ENCODE data around the gene GFY.

Gene GFY

DNA sequence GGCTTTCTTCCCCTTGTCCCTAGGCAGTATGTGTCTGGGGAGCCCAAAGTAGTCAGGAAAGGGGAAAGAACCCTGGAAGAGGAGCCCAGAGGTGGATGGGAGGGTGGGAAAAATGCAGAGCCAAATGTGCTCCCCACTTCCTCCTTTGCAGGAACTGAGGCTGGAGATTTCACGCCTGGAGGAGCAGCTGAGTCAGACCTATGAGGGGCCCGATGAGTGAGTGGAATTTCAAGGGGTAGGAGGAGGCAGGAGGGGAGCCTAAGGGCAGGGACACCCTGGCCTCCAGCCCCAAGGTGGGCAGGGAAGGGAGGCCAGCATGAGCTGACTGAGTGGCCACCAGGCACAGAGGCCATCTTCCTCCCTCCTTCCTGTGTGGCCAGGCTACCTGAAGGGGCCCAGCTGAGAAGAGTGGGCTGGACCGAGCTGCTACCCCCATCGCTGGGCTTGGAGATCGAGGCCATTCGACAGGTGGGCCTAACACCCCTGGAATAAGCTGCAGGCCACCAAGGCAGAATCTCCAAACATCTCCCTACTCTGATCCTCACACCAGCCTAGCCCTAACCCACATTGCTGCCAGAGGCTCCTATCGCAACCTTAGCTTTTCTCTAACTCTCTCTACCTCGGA, 16.3 kb upstream of the GFY start:
- no peak for DNase-seq (ENCODE audit: low read depth in 2 of 2)

DNA sequence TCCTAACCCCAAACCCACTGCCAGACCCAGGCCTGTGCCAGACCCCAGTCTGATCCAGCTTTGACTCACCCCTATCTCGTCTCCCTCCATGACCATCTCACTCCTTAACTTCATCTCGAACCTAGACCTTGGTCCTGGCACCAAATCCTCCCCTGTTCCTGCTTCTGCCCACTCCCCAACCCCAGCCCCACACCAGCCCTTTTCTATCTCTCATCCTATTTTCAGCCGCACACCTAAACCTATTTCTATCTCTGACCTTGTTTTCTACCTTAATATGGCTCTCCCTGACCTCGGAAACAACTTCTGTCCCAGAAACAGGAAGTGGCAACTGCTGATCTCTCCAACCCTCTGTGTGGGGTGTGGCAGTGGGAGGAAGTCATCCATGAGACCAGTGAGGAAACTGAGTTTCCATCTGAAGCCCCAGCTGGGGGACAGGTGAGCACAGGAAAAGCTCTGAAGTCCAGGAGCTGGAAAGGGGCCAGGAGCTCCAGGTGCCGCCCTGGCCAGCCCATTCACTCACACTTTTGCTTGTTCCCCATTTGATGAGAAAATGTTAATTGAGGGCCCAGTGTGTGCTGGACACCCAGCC, 15.7 kb upstream of the GFY start:
- no peak for DNase-seq (ENCODE audit: low read depth in 2 of 2)

DNA sequence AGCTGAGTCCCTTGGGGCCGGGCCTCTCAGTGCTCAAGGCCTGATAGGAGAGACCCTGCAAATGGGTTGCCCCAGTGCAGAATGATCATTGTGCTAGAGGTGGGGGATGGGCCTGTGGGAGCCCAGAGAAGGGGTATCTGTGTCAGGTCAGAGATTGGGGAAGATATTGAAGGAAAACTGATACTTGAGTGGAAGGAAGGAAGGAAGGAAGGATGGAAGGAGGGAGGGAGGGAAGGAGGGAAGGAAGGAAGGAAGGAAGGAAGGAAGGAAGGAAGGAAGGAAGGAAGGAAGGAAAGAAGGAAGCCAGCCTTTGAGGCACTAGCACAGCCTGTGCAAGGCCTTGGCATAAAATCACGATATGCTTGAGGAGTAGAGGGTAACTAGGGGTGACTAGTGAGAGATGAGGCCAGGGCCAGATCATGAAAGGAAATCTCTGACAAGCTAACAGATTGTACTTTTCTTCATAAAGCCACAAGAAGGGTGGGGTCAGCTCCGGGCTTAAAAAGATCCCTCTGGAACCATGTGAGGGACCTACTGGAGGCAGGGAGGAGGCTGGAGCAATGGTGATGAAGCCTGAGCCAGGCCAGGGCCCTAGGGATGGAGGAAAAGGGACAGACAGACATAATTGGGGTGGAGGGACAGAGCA, 13.4 kb upstream of the GFY start:
- DNase-seq (ENCODE audit: low read depth in 2 of 2): no peak

DNA sequence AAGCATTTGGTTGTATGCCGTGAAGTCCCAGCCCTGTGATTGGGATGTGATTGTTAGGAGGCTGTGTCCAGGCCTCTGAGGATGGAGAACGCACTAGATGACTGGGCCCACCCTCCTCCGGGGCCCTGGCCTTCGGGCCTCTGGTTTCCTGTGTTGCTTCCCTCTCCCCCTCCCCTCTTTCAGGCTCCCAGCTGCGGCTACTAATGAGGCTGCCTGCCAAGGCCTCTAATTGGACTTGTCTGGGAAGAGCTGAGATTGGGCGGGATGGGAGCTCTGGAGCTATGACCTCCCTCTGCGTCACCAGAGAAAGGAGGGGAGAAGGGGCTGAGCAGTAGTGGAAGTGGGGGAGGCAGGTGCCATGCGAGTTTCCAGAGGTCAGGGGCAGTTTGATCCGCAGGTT, 11.8 kb upstream of the GFY start:
- no peak for DNase-seq (ENCODE audit: low read depth in 2 of 2)

DNA sequence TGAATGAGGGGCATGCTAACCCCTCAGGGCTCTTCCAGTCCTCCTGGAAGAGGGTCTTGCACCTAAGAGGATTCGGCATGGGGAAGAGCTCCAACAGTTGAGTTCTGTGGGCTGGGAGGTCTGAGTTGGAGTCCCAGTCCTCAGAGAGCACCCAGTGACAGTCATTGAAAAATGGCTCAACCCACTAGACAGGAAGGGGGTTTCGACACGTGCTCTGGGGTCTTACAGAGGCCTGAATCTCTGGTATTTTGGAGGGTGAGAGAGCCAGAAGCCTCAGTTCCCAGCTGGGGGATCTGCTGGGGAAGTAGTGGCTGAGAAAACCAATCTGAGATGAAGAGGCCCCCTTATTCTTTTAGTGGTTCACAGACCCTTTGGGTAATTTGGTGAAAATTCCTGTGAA, 10.9 kb upstream of the GFY start:
- no peak for DNase-seq (ENCODE audit: low read depth in 2 of 2)

DNA sequence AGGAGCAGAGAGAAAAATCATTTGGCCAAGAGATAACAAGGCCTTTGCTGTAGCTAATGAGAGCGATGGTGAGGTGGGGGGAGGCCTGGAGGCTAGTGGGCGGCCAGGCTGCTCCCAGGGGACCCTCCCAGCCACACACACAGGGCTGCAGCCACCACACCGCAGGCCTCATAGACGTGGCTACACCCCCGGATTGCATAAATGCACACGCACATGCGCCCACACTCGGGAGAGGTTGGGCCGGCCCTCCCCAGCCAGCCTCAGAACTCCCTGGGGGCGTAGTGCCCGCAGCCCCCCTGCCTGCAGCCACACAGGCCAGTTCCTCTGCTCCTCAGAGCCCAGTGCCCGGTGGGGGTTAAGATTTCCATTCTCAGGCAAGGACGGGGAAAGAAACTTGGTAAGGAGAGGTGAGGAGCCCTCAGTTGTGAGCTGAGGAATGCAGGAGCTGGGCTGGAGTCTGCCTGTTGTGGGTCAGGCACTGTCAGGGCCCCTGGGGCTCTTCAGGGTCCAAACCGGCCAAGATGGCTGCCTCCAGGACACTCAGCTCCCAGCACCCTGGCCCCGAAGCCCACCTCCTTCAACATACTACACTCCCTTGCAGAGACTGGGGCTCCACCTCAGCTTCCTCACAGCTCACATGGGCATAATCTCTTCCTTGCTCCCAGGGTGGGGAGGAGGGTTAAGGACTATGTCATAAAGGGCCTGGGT, 9.9 kb upstream of the GFY start:
- DNase-seq (ENCODE audit: low read depth in 2 of 2): no peak

DNA sequence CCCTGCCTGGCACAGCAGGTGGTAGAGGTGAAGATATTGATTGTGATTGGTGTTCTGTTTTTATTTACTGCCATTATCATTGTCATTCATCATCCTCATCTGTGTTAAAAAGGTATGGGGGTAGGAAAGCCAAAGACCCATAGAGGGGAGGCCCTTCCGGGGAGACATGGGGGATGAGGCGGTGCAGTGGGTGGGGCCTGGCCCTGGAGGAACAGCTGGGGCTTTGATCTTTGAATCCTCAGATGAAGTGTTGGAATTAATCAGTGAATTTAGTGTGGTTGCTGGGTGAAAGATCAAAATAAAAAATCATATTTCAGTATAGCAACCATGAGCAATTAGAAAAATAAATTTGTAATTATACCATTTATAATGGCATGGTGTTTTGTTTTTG, 9.4 kb upstream of the GFY start:
- no peak for DNase-seq (ENCODE audit: low read depth in 2 of 2)

DNA sequence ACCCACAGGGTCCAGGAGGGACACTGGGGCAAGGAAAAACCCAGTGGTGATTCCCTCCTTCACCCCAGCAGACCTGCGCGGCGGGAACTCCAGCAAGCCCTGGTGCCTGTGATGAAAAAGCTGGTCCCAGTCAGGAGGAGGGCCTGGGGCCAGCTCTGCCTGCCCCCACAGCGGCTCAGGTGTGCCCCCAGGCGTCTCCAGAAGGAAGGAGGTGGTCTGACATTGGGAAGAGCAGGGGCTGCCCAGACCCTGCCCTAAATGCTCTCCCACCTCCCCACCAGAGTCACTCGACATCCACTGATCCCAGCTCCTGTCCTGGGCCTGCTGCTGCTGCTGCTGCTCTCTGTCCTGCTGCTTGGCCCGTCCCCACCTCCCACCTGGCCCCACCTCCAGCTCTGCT, 8.1 kb upstream of the GFY start:
- DNase-seq (ENCODE audit: low read depth in 2 of 2): no peak

DNA sequence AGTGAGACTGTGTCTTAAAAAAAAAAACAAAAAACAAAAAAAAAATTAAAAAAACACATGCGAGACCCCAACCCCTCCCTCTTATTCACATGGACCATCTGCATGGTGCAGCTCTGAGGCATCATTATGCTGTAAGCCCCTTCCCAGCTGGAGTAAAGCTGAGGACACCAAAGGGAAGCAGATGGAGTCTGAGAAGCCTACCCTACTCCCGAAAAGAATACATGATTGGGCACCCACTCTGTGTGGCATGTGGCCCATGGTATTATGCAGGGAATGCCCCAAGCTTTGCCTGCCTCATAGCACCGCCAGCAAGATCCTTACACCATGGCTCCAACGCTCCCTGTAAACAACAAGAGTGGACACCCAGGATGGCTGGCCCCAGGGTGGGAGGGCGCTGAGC, 6.7 kb upstream of the GFY start:
- DNase-seq (ENCODE audit: low read depth in 2 of 2): no peak

DNA sequence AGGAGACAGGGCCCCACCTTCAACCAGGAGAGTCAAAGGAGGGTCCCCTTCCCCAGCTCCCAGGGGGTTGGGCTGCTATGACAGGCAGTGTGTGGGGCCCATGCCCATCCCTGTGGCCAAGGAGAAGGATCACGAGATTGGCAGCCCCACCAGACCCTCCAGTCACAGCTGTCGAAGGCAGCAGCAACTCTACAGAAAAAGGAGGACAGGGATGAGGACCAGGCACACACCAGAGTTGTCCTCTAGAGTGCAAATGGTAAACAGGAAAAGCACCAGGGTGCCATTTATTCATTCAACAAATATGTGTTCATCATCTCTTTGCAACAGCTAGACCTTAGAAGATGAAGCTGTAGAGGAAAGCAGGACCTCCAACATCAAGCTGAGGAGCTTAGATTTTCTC, 6.0 kb upstream of the GFY start:
- no peak for DNase-seq (ENCODE audit: low read depth in 2 of 2)

DNA sequence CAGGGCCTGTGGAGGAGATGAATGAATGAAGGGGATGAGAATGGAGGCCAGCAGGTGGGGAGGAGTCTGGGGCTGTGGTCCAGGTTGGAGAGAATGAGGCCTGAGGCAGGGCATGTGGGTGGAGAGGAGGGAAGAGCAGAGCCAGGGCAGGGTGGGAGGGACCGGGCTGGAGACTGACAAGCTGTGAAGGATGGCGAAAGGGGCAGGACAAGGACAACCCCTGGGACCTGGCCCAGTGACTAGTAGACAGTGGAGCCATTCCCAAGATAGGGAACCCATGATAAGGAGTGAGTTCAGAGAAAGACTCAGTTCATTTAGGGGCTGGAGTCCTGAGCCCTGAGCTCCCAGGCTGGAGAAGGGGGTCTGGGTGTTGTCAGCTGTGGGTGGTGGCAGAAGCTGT, 5.0 kb upstream of the GFY start:
- DNase-seq (ENCODE audit: low read depth in 2 of 2): no peak

DNA sequence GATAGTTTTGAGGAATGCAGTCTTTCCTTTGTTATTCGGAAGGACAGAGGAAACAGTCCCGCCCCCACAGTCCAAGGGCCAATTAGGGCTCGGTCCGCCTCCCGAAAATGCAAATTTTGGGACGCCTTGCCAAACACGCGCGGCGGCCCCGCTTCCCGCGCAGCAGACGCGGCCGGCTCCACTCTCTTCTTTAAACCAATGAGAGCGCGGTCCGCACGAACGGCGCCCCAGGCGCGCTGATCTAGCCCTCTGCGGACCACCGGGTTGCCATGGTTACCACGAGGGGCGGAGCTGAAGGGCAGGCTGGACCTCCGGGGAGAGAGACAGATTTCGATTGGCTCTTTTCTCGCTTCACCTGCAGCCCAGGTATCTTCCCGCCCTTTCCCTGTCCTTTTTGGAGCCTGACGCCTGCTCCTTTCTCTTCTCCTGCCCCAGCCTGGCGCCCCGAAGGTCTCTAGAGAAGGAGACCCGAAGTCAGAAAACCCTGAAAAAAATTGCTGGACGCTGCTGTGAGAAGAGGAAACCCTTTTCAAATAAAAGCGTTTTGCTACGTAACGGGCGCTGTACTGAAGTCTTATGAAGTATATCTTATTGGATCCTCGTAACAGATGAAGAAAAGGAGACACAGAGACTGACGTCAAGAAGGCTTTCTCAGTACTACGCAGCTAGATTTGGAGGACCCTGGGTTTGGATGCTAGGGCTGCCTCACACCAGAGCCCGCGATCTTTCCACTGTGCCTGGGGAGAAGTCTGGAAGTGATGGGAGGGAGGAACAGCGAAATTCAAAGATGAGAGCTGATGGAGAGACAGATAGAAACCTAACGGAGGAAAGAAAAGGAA, 3.9 kb upstream of the GFY start:
- no peak for DNase-seq (ENCODE audit: low read depth in 2 of 2)

DNA sequence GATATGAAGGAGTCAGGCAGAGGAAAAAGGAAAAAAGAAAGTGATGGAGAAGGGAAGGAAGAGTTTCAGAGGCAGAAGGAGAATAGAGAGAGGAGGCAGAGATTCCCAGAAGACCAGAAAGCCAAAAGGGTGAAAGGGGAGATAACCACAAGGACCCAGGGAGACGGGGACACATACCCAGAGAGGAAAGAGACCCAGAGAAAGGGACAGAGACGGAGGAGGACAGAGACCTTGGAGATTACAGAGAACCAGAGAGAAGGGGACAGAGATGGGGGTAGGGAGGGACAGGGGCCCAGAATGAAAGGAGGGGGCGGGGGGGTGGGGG, 3.3 kb upstream of the GFY start:
- DNase-seq (ENCODE audit: low read depth in 2 of 2): no peak

DNA sequence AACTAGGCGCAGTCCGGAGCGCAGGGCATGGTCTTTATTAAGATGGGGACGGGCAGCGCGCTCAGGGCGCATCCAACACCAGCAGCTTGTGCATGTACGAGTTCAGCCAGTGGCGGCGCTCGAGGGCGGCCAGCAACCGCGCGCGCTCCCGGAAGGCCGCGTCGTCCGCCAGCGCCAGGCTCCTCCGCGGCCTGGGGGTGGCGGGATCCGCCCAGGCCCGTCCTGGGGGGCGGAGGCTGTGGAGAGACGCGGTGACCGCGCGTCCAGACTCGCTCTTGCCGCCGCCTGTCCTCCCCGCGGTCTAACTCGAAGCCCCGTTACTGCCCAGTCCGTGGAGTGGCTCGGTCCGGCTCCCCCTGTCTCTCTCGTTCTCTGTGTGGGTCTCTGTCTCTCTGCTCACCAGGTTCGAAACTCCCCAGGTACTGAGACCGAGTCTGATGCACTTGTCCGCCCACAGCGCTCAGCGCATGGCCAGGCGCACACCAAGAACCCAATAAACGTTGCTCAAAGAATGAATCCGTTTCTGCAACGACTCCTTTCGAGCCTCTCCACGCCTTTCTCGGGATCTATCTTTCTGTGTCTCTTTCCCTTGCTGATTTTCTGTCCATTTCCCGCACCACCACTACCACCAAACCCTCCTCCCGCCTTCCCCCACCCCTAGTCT, 2.6 kb upstream of the GFY start:
- DNase-seq (ENCODE audit: low read depth in 2 of 2): no peak

DNA sequence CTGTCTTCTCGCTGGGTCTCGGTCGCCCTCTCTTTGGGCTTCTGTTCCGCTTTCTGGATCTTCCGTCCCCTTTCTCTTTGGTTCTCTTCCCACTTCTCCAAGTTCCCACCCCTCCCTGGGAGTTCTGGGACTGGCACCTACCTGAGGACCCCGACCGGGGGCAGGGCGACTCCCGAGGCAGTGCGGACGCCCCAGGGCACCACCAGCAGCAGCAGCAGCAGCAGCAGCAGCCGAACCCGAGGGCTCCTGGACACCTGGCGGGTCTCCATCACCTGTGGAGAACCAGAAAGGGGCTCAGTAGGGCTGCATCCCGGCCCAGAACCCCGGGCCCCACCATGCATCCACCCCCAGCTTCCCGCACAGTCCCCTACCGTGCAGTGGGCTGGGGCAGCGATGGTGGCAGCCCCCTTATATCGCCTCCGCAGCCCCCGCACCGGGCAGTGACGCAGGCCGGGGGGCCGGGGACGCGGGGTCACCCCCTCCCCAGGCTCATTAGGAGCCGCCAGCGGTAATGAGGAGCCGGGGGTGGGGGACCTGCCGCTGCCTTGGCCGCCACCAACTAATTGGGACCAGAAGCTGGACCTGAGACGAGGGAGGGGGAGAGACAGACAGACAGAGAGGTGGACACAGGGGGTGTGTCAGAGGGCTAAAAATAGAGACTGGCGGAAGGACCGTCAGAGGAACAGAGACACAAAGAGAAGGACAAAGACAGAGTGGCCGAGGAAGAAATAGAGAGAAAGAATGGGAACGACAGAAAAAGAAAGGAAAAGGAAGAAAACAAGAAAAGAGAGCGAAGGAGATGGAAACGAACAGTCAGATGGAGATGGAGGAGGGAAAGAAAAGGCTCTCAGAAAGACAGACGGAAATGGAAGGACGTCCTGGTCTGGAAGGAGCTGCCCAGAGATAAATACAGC, 1.9 kb upstream of the GFY start, which contains the start of gene PTH2:
Gene PTH2 (minus strand): TSS at position 371 of the 914 bp plus-strand sequence. CDS start 102 bp downstream, at position 269.
- no peak for DNase-seq (ENCODE audit: low read depth in 2 of 2)

DNA sequence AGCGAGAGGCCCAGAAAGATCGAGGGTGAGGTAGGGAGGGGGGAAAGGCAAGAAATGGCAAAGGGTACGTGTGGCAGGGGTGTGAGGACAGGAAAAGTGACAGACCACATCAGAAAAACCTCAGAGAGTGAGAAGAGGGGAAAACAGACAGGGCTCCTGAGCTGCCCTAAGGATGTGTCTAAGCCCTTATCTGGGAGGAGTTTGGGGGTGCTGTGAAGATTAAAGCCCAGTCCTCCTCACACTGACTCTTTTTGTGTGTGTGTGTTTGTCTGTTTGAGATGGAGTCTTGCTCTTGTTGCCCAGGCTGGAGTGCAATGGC, 1.2 kb upstream of the GFY start:
- no peak for DNase-seq (ENCODE audit: low read depth in 2 of 2)

DNA sequence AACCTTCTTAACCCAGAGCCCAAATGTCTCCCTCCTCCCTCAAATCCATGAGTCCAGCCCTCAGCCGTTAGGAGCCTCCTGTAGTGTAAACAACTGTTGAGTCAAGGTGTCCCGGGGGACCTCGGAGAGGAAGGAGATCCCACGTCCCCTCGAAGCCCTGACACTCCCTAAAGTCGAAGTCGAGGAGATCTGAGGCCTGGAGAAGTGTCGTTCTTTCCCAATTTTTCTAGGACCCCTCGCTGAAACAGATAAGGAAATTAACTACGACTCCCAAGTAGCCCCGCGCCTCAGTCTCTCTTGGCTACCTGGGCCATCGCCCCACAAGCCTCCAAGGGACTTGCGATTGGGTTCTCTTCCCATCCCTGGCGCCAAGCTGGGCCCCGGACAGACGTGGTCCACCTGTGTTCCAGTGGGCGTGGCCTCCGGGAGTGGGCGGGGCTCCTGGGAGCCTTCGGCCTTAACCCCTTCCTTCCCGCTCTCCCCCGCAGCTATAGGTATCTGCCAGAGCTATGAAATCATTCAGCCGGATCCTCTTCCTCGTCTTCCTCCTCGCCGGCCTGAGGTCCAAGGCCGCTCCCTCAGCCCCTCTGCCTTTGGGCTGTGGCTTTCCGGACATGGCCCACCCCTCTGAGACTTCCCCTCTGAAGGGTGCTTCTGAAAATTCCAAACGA, 869 bp downstream of the GFY start:
- no peak for DNase-seq (ENCODE audit: low read depth in 2 of 2)

DNA sequence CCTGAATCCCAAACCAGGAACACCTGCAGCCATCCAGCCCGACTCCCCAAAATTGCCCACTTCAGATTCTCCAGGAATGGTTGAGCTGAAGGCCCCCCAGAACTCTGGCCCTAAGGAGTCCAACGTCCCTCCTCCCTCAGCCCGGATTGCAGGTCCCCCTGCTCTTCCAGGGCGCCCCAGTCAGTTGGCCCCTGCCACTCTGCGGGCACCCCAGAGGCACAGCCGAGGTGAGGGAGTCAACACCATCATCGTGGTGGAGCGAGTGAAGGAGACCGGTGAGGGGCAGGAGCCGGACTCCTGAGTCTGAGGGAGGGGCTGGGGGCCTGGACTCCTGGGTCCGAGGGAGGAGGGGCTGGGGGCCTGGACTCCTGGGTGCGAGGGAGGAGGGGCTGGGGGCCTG, 2.2 kb downstream of the GFY start:
- no peak for DNase-seq (ENCODE audit: low read depth in 2 of 2)

DNA sequence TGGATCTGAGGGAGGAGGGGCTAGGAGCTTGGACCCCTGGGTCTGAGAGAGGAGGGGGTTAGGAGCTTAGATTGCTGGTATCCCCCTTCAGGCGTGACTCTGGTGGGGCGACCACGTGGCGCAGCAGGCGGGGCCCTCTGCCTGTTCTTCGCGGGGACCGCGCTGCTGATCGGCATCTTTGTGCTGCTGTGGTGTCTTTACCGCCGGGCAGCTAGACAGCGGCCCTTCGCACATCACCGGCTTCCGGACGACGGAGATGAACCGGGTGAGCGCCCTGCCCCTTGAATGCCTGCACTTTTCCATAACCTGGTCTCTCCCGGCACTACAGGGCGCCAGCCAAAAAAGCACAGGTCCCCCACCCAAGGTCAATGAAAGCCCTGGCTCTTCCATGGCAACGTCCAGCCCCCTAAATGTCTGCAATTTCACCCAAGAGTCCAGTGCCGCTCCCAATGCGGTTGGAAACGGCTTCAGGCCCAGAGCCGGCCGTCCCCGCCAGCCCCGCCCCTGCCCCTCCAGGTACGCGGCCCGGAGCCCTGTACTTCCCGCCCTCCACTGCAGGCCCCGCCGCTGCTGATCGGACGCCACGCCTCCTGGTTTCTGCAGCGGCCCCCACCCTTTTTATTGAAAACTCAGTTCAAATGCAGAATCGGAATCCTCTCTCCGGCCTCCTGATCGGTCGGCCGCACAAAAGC, 2.8 kb downstream of the GFY start:
- DNase-seq (ENCODE audit: low read depth in 2 of 2): no peak
